ENCODE measurements around the gene SOX11.

Gene SOX11

GRCh38 chr2:5701266-5701665 is 9.1 kb downstream of the SOX11 start:
- Histone ChIP-seq H3K27ac (ENCODE audit: low read depth, low read length) (no peak overlapping the region), H3K79me2 (ENCODE audit: insufficient read depth, low read length) (no peaks in the 10 kb centered on the region), H3K9ac (ENCODE audit: low read length) (no peak overlapping the region), H3K9me3 (ENCODE audit: insufficient read depth, low read length) (no peaks in the 10 kb centered on the region), H3K9me2 (replicated peaks; ENCODE audit: insufficient read depth, low read length) (no peaks in the 10 kb centered on the region), H4K20me1 (ENCODE audit: low read depth, low read length) (no peaks in the 10 kb centered on the region), H3K4me2 (ENCODE audit: low read depth, low read length, poor library complexity, severe bottlenecking) (no peak overlapping the region), H3F3A (ENCODE audit: insufficient read depth) (no peaks in the 10 kb centered on the region), H3K4me3 (ENCODE audit: insufficient read depth, low read length, poor library complexity, severe bottlenecking) (no peak overlapping the region), H3K36me3 (ENCODE audit: low read length) (no peaks in the 10 kb centered on the region), H2AFZ (ENCODE audit: low read depth, low read length, severe bottlenecking) (no peak overlapping the region), H3K27me3 (ENCODE audit: low read length) (no peaks in the 10 kb centered on the region)
- TF ChIP-seq CTCF (IDR thresholded peaks at IDR 0.05; ENCODE audit: insufficient read depth, low read length, poor library complexity, severe bottlenecking) (no peak), EZH2phosphoT487 (conservative IDR thresholded peaks at IDR 0.05; ENCODE audit: low read length) (no peak)

- no peak overlapping the region for H3K27ac ChIP-seq (ENCODE audit: low read depth, low read length)
- H2AFZ ChIP-seq (ENCODE audit: low read depth, low read length, severe bottlenecking), result no peak overlapping the region
- no peaks in the 10 kb centered on the region for H3F3A ChIP-seq (ENCODE audit: insufficient read depth)
- H3K4me2 ChIP-seq (ENCODE audit: low read depth, low read length, poor library complexity, severe bottlenecking), result no peak overlapping the region
- H4K20me1 ChIP-seq (ENCODE audit: low read depth, low read length), result no peaks in the 10 kb centered on the region
- no peaks in the 10 kb centered on the region for H3K36me3 ChIP-seq (ENCODE audit: low read length)
- H3K27me3 ChIP-seq (ENCODE audit: low read length), result no peaks in the 10 kb centered on the region
- H3K9me3 ChIP-seq (ENCODE audit: insufficient read depth, low read length), result no peaks in the 10 kb centered on the region
- H3K9me2 ChIP-seq (replicated peaks; ENCODE audit: insufficient read depth, low read length), result no peaks in the 10 kb centered on the region
- H3K9ac ChIP-seq (ENCODE audit: low read length), result no peak overlapping the region
- H3K4me3 ChIP-seq (ENCODE audit: insufficient read depth, low read length, poor library complexity, severe bottlenecking), result no peak overlapping the region
- TF ChIP-seq EZH2phosphoT487 (conservative IDR thresholded peaks at IDR 0.05; ENCODE audit: low read length), result no peak
- TF ChIP-seq CTCF (IDR thresholded peaks at IDR 0.05; ENCODE audit: insufficient read depth, low read length, poor library complexity, severe bottlenecking), result no peak
- H3K79me2 ChIP-seq (ENCODE audit: insufficient read depth, low read length), result no peaks in the 10 kb centered on the region
Measured at GRCh38 chr2:5703166-5703565, 11.0 kb downstream of the SOX11 start.

- Histone ChIP-seq H3K79me2 (ENCODE audit: insufficient read depth, low read length) (no peaks in the 10 kb centered on the region), H3K9ac (ENCODE audit: low read length) (no peak overlapping the region), H4K20me1 (ENCODE audit: low read depth, low read length) (no peaks in the 10 kb centered on the region), H3K27me3 (ENCODE audit: low read length) (no peaks in the 10 kb centered on the region), H3F3A (ENCODE audit: insufficient read depth) (no peaks in the 10 kb centered on the region), H3K4me2 (ENCODE audit: low read depth, low read length, poor library complexity, severe bottlenecking) (no peak overlapping the region), H3K27ac (ENCODE audit: low read depth, low read length) (no peak overlapping the region), H3K9me3 (ENCODE audit: insufficient read depth, low read length) (no peaks in the 10 kb centered on the region), H3K9me2 (replicated peaks; ENCODE audit: insufficient read depth, low read length) (no peaks in the 10 kb centered on the region), H2AFZ (ENCODE audit: low read depth, low read length, severe bottlenecking) (no peak overlapping the region), H3K36me3 (ENCODE audit: low read length) (no peaks in the 10 kb centered on the region), H3K4me3 (ENCODE audit: insufficient read depth, low read length, poor library complexity, severe bottlenecking) (no peak overlapping the region)
- no peak for TF ChIP-seq CTCF (IDR thresholded peaks at IDR 0.05; ENCODE audit: insufficient read depth, low read length, poor library complexity, severe bottlenecking)
- no peak for TF ChIP-seq EZH2phosphoT487 (conservative IDR thresholded peaks at IDR 0.05; ENCODE audit: low read length)
Measured at GRCh38 chr2:5705490-5705889, 13.3 kb downstream of the SOX11 start.
